Stimulated activated CD4-positive, alpha-beta T cell treated with anti-CD3 and anti-CD28 coated beads, Interleukin-4, amount 100 ng/mL, for 4 hours (primary cell): ENCODE data around the gene KANSL1.
"Not testable (repeated sequence)": the region's sequence is repeated elsewhere in the genome, so short reads cannot be mapped to it uniquely, and the experiment has no call there.

ENCODE experiments used
- DNase-seq, 2 experiments: peaks; one replicate each; pipeline ENCODE4 v3.0.0-alpha.2; 2020

KANSL1 gene

DNA sequence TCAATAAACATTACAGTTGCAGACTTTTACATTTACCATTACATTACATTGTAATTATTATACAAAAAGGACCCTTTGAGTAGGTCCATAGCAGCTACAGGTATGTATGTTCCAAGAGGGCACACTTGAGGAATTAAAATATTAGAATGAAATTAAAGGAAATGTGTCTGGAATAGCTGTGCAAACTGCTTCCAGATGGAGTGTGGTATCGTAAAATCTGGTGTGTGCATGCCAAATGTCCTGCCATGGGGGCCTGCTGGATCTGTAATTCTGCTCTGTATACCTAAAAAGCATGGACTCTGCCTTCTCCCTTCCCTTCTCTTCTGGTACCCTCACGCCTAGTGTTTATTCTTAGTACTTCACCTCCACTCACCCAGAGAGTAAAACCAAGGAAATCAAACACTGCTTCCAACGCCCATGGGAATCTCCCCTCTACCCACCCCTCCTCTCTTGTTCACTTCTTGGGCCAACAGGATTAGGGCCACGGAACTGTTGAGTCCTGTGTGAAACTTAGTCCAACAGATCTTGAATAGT lies 155.4 kb downstream of the KANSL1 start:
- DNase-seq, result no peak

GRCh38 chr17:46036491-46036890 lies 156.7 kb downstream of the KANSL1 start:
- DNase-seq, result no peak

GRCh38 chr17:46035112-46035818 lies 158.0 kb downstream of the KANSL1 start:
- DNase-seq, result no peak

- no peak for DNase-seq
Measured at GRCh38 chr17:46033392-46033791, 159.8 kb downstream of the KANSL1 start.

DNA sequence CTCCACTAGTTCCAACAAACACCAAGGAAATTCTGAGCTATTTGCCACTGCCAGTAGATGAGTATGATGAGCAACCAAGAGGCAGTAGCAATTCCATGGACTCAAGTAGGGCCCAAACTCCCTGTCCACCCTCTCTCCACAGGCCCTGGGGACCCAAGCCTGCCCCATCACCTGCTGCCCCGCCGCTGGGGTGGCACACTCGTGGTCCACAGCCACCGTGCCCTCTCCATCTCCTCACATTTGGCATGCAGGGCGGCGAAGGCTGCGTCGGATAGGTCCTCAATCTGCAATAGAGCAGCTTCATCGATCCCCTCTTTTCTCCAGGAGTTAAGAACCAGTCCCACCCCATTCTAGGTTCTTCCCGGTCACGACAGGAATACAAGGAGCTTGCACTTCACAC lies 160.3 kb downstream of the KANSL1 start:
- DNase-seq, result no peak

DNA sequence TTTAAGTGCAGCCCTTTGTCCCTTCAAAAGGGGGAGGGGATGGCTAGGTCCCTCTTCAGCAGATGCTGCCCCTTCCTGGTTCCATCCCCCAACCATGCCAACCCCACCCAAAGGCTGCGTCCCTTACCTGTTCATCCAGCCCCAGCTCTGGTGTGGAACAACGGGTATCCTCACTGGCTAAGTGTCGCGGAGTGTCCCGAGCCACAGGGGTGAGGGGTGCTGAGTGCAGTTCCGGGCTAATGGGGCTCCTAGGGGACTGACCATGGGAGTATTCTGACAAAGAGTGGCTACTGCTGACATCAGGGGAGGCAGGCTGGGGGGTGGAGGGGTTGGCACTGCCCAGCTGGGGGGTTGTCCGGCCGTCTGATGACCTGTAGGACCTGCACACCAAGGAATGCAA lies 161.3 kb downstream of the KANSL1 start:
- no peak for DNase-seq

- DNase-seq, result no peak
Measured at GRCh38 chr17:46031440-46031839, 161.8 kb downstream of the KANSL1 start.

GRCh38 chr17:46030752-46031151 lies 162.5 kb downstream of the KANSL1 start:
- no peak for DNase-seq

- no peak for DNase-seq
Measured at GRCh38 chr17:46029627-46030026, 163.6 kb downstream of the KANSL1 start.

DNA sequence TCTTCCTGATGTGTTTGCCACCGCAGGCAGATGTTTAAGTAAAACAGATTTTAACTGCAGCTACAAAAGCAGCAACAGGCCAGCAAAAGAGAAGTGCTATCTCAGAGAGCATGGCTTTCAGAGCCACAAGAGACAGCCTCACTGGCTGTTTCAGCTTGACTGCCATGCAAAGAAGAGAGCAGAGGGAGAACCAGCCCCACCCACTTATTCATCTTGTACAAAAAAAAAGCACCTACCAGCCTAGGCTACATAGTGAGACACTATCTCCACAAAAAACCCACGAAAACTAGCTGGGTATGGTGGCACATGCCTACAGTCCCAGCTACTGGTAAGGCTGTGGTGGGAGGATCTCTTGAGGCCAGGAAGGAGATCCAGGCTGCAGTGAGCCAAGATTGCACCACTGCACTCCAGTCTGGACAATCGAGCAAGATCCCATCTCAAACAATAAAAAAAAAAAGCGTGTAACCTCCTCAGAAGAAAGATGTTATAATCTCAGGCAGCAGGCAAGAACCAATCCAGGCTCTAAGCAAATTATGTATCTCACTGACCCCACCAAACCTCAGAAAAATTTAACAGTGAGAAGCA lies 164.2 kb downstream of the KANSL1 start:
- DNase-seq, result no peak

- no peak for DNase-seq
Measured at GRCh38 chr17:46028374-46028773, 164.9 kb downstream of the KANSL1 start.

DNA sequence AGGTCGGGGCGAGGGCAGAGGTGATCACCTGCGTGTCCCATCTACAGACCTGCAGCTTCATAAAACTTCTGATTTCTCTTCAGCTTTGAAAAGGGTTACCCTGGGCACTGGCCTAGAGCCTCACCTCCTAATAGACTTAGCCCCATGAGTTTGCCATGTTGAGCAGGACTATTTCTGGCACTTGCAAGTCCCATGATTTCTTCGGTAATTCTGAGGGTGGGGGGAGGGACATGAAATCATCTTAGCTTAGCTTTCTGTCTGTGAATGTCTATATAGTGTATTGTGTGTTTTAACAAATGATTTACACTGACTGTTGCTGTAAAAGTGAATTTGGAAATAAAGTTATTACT lies 165.3 kb downstream of the KANSL1 start:
- DNase-seq, result no peak

DNA sequence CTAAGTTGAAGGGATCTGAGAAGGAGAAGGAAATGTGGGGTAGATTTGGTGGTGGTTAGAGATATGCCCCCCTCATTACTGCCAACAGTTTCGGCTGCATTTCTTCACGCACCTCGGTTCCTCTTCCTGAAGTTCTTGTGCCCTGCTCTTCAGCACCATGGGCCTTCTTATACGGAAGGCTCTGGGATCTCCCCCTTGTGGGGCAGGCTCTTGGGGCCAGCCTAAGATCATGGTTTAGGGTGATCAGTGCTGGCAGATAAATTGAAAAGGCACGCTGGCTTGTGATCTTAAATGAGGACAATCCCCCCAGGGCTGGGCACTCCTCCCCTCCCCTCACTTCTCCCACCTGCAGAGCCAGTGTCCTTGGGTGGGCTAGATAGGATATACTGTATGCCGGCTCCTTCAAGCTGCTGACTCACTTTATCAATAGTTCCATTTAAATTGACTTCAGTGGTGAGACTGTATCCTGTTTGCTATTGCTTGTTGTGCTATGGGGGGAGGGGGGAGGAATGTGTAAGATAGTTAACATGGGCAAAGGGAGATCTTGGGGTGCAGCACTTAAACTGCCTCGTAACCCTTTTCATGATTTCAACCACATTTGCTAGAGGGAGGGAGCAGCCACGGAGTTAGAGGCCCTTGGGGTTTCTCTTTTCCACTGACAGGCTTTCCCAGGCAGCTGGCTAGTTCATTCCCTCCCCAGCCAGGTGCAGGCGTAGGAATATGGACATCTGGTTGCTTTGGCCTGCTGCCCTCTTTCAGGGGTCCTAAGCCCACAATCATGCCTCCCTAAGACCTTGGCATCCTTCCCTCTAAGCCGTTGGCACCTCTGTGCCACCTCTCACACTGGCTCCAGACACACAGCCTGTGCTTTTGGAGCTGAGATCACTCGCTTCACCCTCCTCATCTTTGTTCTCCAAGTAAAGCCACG lies 165.9 kb downstream of the KANSL1 start:
- DNase-seq, result no peak

DNA sequence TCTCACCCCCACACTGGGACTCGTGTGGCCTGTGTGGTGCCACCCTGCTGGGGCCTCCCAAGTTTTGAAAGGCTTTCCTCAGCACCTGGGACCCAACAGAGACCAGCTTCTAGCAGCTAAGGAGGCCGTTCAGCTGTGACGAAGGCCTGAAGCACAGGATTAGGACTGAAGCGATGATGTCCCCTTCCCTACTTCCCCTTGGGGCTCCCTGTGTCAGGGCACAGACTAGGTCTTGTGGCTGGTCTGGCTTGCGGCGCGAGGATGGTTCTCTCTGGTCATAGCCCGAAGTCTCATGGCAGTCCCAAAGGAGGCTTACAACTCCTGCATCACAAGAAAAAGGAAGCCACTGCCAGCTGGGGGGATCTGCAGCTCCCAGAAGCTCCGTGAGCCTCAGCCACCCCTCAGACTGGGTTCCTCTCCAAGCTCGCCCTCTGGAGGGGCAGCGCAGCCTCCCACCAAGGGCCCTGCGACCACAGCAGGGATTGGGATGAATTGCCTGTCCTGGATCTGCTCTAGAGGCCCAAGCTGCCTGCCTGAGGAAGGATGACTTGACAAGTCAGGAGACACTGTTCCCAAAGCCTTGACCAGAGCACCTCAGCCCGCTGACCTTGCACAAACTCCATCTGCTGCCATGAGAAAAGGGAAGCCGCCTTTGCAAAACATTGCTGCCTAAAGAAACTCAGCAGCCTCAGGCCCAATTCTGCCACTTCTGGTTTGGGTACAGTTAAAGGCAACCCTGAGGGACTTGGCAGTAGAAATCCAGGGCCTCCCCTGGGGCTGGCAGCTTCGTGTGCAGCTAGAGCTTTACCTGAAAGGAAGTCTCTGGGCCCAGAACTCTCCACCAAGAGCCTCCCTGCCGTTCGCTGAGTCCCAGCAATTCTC lies 166.8 kb downstream of the KANSL1 start:
- DNase-seq, result no peak

DNA sequence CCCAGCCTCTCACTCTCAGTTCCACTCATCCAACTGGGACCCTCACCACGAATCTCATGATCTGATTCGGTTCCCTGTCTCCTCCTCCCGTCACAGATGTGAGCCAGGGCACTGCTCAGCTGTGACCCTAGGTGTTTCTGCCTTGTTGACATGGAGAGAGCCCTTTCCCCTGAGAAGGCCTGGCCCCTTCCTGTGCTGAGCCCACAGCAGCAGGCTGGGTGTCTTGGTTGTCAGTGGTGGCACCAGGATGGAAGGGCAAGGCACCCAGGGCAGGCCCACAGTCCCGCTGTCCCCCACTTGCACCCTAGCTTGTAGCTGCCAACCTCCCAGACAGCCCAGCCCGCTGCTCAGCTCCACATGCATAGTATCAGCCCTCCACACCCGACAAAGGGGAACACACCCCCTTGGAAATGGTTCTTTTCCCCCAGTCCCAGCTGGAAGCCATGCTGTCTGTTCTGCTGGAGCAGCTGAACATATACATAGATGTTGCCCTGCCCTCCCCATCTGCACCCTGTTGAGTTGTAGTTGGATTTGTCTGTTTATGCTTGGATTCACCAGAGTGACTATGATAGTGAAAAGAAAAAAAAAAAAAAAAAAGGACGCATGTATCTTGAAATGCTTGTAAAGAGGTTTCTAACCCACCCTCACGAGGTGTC lies 167.6 kb downstream of the KANSL1 start:
- no peak for DNase-seq

- DNase-seq, result no peak
Measured at GRCh38 chr17:46025060-46025459, 168.2 kb downstream of the KANSL1 start.

GRCh38 chr17:46024590-46024989 lies 168.6 kb downstream of the KANSL1 start:
- DNase-seq, result no peak

- no peak for DNase-seq
Measured at GRCh38 chr17:46023783-46024388, 169.3 kb downstream of the KANSL1 start.

- DNase-seq, result not testable (repeated sequence)
Measured at GRCh38 chr17:46023366-46023765, 169.9 kb downstream of the KANSL1 start.

- no peak for DNase-seq
Measured at GRCh38 chr17:46020998-46021397, 172.2 kb downstream of the KANSL1 start.

GRCh38 chr17:46020023-46020761 lies 173.0 kb downstream of the KANSL1 start:
- DNase-seq, result peak; percentile 29 to 51
